ENCODE results near the gene TECTB.

DNA sequence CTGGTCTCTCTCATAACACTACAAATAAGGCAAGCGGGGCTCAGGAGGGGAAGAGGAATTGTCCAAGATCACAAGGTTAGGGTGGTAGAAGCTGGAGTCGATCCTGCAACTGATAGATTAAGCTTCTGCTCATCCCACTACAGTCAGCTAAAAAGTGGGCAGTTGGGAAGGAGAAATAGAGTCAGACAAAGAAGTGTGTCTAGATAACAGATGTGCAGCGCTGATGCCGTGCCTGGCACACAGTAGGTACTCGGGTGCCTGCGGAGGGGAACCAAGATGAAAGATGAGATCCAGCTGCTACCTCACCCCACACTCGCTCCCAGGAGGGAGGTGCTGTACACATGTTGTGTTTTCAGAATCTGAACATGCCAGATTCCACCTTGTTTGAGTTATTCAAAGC, 48.1 kb upstream of the TECTB start:
- no peak for TF ChIP-seq POLR2AphosphoS5 (IDR thresholded peaks at IDR 0.05; ENCODE audit: borderline replicate concordance, low read depth, low read length)
- no peak for TF ChIP-seq EZH2 (IDR thresholded peaks at IDR 0.05)
